ENCODE measurements around the gene SLC25A42. TPM values are rescaled to one million over a fixed set of nuclear protein-coding genes. Genes with fewer than 3 reads are reported as not detected.
"Not testable (repeated sequence)": the region's sequence is repeated elsewhere in the genome, so short reads cannot be mapped to it uniquely, and the experiment has no call there.

SLC25A42 gene, protein sequence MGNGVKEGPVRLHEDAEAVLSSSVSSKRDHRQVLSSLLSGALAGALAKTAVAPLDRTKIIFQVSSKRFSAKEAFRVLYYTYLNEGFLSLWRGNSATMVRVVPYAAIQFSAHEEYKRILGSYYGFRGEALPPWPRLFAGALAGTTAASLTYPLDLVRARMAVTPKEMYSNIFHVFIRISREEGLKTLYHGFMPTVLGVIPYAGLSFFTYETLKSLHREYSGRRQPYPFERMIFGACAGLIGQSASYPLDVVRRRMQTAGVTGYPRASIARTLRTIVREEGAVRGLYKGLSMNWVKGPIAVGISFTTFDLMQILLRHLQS
- 3.2 and 3.3 TPM in 2 replicates for polyA plus RNA-seq (2013)

DNA sequence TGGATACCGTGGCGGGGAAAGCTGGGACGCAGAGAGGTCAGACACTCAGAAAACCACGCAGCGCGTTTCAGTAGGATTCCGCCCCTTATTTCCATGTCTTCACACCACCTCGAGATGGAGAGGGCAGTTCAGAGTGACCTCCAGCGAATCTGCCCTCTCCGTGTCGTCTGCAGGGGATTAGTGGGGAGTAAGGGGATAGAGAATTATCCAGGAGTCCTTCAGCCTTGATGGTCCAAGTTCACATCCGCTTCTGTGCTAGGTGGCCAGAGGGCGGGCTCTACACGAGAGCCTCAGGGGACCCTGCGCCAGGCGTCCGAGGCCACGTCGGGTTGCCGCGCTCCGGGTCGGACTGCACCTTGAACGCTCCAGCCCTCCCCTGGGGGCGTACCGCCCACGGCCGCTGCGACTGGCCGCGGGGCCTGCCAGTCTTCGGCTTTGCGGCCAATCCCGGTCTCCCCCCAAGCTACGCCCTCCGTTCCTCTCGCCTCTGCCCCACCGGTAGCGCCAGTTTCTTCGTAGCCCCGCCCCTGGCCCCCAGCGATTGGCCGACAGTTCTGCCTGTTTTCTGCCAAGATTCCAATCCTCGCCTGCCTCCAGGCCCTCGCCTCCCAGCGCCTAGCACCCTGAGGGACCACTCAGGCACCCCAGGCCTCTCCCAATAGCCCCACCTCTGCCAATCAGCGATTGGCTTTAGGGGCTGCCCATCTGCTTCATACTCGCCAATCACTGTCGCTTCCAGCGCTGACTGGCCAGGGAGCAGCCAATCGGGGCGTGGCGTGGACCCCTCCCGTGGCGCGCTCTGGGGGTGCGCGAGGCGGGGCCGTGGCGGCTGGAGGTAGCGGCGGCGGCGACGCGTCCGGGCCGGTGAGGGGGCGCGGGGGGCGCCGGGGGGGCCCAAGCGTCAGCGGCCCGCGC, at the start of gene SLC25A42:
TSS of gene SLC25A42 (plus strand) at position 812 of the 915 bp plus-strand sequence. CDS start 32,131 bp downstream, outside the sequence.
- Histone ChIP-seq H3K9ac (ENCODE audit: low read length) (peak within 1 kb of the TSS; percentile 4), H3K14ac (ENCODE audit: low read length) (peak within 1 kb of the TSS; percentile 24), H3K79me1 (ENCODE audit: low read length) (peaks cover 3% of the 10 kb centered on the region), H3K27ac (ENCODE audit: low read depth, low read length) (peak within 1 kb of the TSS; percentile 7), H3K23ac (ENCODE audit: low read length) (no peak within 1 kb of the TSS), H4K12ac (ENCODE audit: low read depth, low read length) (peak within 1 kb of the TSS; percentile 4), H3K4me1 (ENCODE audit: control insufficient read depth in 1 of 2, insufficient read depth in 2 of 2, low read length in 2 of 2) (peaks cover 9 to 20% of the 10 kb centered on the region in 2 experiments), H3K18ac (ENCODE audit: low read length) (no peak within 1 kb of the TSS), H2BK120ac (ENCODE audit: insufficient read depth, low read length, poor library complexity) (no peak within 1 kb of the TSS), H3K4me3 (ENCODE audit: low read depth, low read length) (peak within 1 kb of the TSS; percentile 78), H3K4ac (ENCODE audit: low read depth, low read length) (no peak within 1 kb of the TSS), H3K79me2 (ENCODE audit: control insufficient read depth, insufficient read depth, low read length, poor library complexity) (no peaks in the 10 kb centered on the region), H2AFZ (ENCODE audit: insufficient read depth, low read length, poor library complexity) (peak within 1 kb of the TSS; percentile 23), H3K4me2 (ENCODE audit: low read length) (peak within 1 kb of the TSS; percentile 95), H3K9me3 (ENCODE audit: insufficient read depth, low read depth, low read length) (peaks cover 3% of the 10 kb centered on the region), H2AK5ac (ENCODE audit: low read length) (no peak within 1 kb of the TSS), H2BK5ac (ENCODE audit: low read depth, low read length, poor library complexity) (no peak within 1 kb of the TSS), H3K36me3 (ENCODE audit: control insufficient read depth in 1 of 2, insufficient read depth in 2 of 2, low read length in 2 of 2) (peaks cover 4 to 10% of the 10 kb centered on the region in 2 experiments), H4K91ac (ENCODE audit: low read depth, low read length) (peak within 1 kb of the TSS; percentile 2), H2BK12ac (ENCODE audit: low read length) (no peak within 1 kb of the TSS), H4K8ac (ENCODE audit: low read depth, low read length) (peak within 1 kb of the TSS; percentile 71), H3K27me3 (ENCODE audit: insufficient read depth, low read length) (no peaks in the 10 kb centered on the region)
- DNase-seq: peak; percentile 99 to 100
- no CpG with 5 or more reads among the region's 77 CpGs for WGBS (ENCODE audit: extremely low coverage, insufficient coverage, insufficient read length)

DNA sequence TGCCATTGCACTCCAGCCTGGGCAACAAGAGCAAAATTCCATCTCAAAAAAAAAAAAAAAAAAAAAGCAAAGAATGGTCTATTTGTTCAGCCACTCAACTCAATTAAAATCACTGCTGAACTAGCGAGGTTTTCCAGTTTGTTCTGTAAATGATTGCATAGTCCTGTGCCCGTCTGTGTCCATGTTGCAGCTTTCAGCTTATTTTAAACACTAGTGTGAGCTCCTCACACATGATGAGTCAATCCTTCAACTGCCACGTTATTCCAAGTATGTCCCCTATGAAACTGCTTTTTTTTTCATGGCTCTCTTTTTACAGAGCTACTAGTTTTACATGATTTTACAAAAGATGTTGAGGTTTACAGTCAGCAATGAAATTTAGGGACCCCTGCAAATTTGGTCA, 42.7 kb upstream of the SLC25A42 start:
- Histone ChIP-seq H2BK120ac (ENCODE audit: insufficient read depth, low read length, poor library complexity) (no peak overlapping the region), H2BK12ac (ENCODE audit: low read length) (no peak overlapping the region), H4K12ac (ENCODE audit: low read depth, low read length) (no peak overlapping the region), H3K36me3 (ENCODE audit: control insufficient read depth in 1 of 2, insufficient read depth in 2 of 2, low read length in 2 of 2) (peaks cover 38 to 56% of the 10 kb centered on the region in 2 experiments), H3K9me3 (ENCODE audit: insufficient read depth, low read depth, low read length) (no peaks in the 10 kb centered on the region), H4K91ac (ENCODE audit: low read depth, low read length) (no peak overlapping the region), H3K27me3 (ENCODE audit: insufficient read depth, low read length) (no peaks in the 10 kb centered on the region), H3K23ac (ENCODE audit: low read length) (no peak overlapping the region), H4K8ac (ENCODE audit: low read depth, low read length) (no peak overlapping the region), H2AFZ (ENCODE audit: insufficient read depth, low read length, poor library complexity) (no peak overlapping the region), H2BK5ac (ENCODE audit: low read depth, low read length, poor library complexity) (no peak overlapping the region), H3K4me3 (ENCODE audit: low read depth, low read length) (no peak overlapping the region), H3K4ac (ENCODE audit: low read depth, low read length) (no peak overlapping the region), H3K18ac (ENCODE audit: low read length) (no peak overlapping the region), H3K4me2 (ENCODE audit: low read length) (no peak overlapping the region), H3K4me1 (ENCODE audit: control insufficient read depth in 1 of 2, insufficient read depth in 2 of 2, low read length in 2 of 2) (no peaks in the 10 kb centered on the region), H2AK5ac (ENCODE audit: low read length) (no peak overlapping the region), H3K27ac (ENCODE audit: low read depth, low read length) (no peak overlapping the region), H3K14ac (ENCODE audit: low read length) (no peak overlapping the region), H3K9ac (ENCODE audit: low read length) (no peak overlapping the region), H3K79me1 (ENCODE audit: low read length) (no peaks in the 10 kb centered on the region), H3K79me2 (ENCODE audit: control insufficient read depth, insufficient read depth, low read length, poor library complexity) (no peaks in the 10 kb centered on the region)
- WGBS (ENCODE audit: extremely low coverage, insufficient coverage, insufficient read length): no CpG with 5 or more reads among the region's 3 CpGs
- DNase-seq: peak; percentile 9 to 63

DNA sequence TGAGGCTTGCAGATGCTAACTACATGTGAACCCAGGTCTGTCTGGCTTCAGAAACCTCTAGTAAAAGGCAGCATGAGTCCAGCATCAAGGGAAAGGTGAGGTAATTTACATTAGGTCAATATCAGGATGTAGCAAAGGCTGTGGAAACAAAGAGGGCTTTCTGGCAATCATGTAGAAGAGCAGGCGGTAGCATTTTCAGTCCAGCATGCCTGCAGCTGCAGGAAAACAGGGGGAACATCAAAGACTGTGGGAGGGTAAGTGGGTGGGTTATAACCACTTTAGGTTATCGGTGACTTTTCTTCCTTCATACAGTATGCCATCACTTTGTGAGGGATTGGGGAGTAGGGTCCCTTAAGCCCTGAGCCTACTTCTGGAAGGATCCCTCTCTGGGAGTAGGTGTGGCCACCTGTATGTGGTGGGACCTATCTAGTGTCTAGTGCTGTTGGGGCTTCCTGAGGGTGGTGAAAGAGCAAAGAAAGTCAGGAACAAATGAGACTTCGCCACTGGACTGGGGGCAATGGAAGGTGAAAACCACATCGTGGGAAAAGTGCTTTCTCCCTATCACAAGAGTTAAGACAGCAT, 41.3 kb upstream of the SLC25A42 start:
- Histone ChIP-seq H2BK5ac (ENCODE audit: low read depth, low read length, poor library complexity) (no peak overlapping the region), H2AK5ac (ENCODE audit: low read length) (no peak overlapping the region), H3K36me3 (ENCODE audit: control insufficient read depth in 1 of 2, insufficient read depth in 2 of 2, low read length in 2 of 2) (peaks cover 40 to 59% of the 10 kb centered on the region in 2 experiments), H2AFZ (ENCODE audit: insufficient read depth, low read length, poor library complexity) (no peak overlapping the region), H3K4me3 (ENCODE audit: low read depth, low read length) (no peak overlapping the region), H3K27me3 (ENCODE audit: insufficient read depth, low read length) (no peaks in the 10 kb centered on the region), H3K18ac (ENCODE audit: low read length) (no peak overlapping the region), H3K4me2 (ENCODE audit: low read length) (no peak overlapping the region), H2BK12ac (ENCODE audit: low read length) (no peak overlapping the region), H3K79me1 (ENCODE audit: low read length) (no peaks in the 10 kb centered on the region), H3K9ac (ENCODE audit: low read length) (no peak overlapping the region), H2BK120ac (ENCODE audit: insufficient read depth, low read length, poor library complexity) (no peak overlapping the region), H3K4ac (ENCODE audit: low read depth, low read length) (no peak overlapping the region), H3K14ac (ENCODE audit: low read length) (no peak overlapping the region), H4K91ac (ENCODE audit: low read depth, low read length) (no peak overlapping the region), H4K12ac (ENCODE audit: low read depth, low read length) (no peak overlapping the region), H4K8ac (ENCODE audit: low read depth, low read length) (no peak overlapping the region), H3K27ac (ENCODE audit: low read depth, low read length) (no peak overlapping the region), H3K9me3 (ENCODE audit: insufficient read depth, low read depth, low read length) (no peaks in the 10 kb centered on the region), H3K4me1 (ENCODE audit: control insufficient read depth in 1 of 2, insufficient read depth in 2 of 2, low read length in 2 of 2) (no peaks in the 10 kb centered on the region), H3K23ac (ENCODE audit: low read length) (no peak overlapping the region), H3K79me2 (ENCODE audit: control insufficient read depth, insufficient read depth, low read length, poor library complexity) (no peaks in the 10 kb centered on the region)
- WGBS (ENCODE audit: extremely low coverage, insufficient coverage, insufficient read length): no CpG with 5 or more reads among the region's 4 CpGs
- no peak for DNase-seq

- not testable (repeated sequence) for H4K91ac ChIP-seq (ENCODE audit: low read depth, low read length); H3K14ac ChIP-seq (ENCODE audit: low read length); H3K79me2 ChIP-seq (ENCODE audit: control insufficient read depth, insufficient read depth, low read length, poor library complexity); H3K4me2 ChIP-seq (ENCODE audit: low read length); H3K23ac ChIP-seq (ENCODE audit: low read length); H3K4ac ChIP-seq (ENCODE audit: low read depth, low read length); H2BK12ac ChIP-seq (ENCODE audit: low read length); H3K18ac ChIP-seq (ENCODE audit: low read length); H4K12ac ChIP-seq (ENCODE audit: low read depth, low read length); H3K79me1 ChIP-seq (ENCODE audit: low read length); H4K8ac ChIP-seq (ENCODE audit: low read depth, low read length); H3K27me3 ChIP-seq (ENCODE audit: insufficient read depth, low read length); DNase-seq; H2AFZ ChIP-seq (ENCODE audit: insufficient read depth, low read length, poor library complexity); H2AK5ac ChIP-seq (ENCODE audit: low read length); H2BK120ac ChIP-seq (ENCODE audit: insufficient read depth, low read length, poor library complexity); H3K4me3 ChIP-seq (ENCODE audit: low read depth, low read length); H3K9me3 ChIP-seq (ENCODE audit: insufficient read depth, low read depth, low read length); H2BK5ac ChIP-seq (ENCODE audit: low read depth, low read length, poor library complexity); H3K9ac ChIP-seq (ENCODE audit: low read length); H3K27ac ChIP-seq (ENCODE audit: low read depth, low read length); H3K4me1 ChIP-seq (ENCODE audit: control insufficient read depth in 1 of 2, insufficient read depth in 2 of 2, low read length in 2 of 2)
- no CpG with 5 or more reads among the region's 1 CpG for WGBS (ENCODE audit: extremely low coverage, insufficient coverage, insufficient read length)
- peaks cover 40 to 62% of the 10 kb centered on the region in 2 experiments for H3K36me3 ChIP-seq (ENCODE audit: control insufficient read depth in 1 of 2, insufficient read depth in 2 of 2, low read length in 2 of 2)
These were observed 40.4 kb upstream of the SLC25A42 start for GRCh38 chr19:19023376-19023775.

Data from trophoblast cell (in vitro differentiated cells and primary cell).